Measurements from ENCODE around the gene GFY. TPM values are rescaled to one million over a fixed set of nuclear protein-coding genes. Genes with fewer than 3 reads are reported as not detected.

Gene GFY
- total and polyA plus RNA-seq, 9 of the 15 experiments (the other 6 are each of a cell fraction or from before 2014, with no cell fraction given) = 0.06 to 0.40 (median 0.19) TPM; not detected in 3

DNA sequence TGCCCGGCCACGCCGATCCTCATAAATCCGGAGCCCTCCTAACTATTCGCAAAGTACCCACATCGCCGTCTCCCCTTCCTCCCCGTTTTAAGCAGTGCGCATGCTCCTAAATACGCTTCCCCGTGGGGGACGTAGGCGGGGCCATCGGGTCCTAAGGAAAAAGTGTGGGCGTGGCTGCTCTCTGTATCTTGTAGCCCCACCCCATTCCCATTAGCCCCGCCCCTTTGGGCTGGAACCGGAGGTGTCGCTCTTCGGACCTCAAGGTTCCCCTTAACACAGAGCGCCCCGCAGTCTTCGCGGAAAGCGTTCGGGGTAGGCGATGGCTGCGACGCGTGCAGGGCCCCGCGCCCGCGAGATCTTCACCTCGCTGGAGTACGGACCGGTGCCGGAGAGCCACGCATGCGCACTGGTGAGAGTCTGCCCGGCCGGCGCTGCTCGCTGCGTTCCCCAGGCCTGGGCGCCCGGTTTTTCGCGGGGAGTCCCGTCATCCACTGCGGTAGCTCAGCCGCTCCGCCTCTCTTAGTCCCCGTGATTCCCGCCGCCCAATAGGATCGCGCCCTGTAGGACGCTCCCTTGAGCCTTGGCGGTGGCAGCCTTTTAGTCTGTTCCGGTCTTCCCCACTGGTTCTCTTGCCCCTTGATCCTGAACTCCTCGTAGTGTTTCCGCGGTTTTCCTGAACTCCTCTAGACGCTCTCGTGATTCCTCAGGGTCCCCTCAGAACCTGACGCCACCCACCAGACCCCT is 28.0 kb downstream of the GFY start, which contains the start of gene ALDH16A1 (continued):
- TF ChIP-seq SMAD4 (CRISPR knock-in tag; conservative IDR thresholded peaks at IDR 0.05) = no peak
- TF ChIP-seq EP400 (IDR thresholded peaks at IDR 0.05) = peak; percentile 85
- no peak for TF ChIP-seq ZSCAN32 (CRISPR knock-in tag; IDR thresholded peaks at IDR 0.05)
- TF ChIP-seq CCAR2 (IDR thresholded peaks at IDR 0.05; ENCODE audit: low read depth, low read length) = no peak
- TF ChIP-seq, protein P1, sequence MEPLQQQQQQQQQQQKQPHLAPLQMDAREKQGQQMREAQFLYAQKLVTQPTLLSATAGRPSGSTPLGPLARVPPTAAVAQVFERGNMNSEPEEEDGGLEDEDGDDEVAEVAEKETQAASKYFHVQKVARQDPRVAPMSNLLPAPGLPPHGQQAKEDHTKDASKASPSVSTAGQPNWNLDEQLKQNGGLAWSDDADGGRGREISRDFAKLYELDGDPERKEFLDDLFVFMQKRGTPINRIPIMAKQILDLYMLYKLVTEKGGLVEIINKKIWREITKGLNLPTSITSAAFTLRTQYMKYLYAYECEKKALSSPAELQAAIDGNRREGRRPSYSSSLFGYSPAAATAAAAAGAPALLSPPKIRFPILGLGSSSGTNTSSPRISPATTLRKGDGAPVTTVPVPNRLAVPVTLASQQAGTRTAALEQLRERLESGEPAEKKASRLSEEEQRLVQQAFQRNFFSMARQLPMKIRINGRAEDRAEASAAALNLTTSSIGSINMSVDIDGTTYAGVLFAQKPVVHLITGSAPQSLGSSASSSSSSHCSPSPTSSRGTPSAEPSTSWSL (CRISPR knock-in tag; IDR thresholded peaks at IDR 0.05; ENCODE audit: borderline replicate concordance) = no peak
- TF ChIP-seq MTA3 (IDR thresholded peaks at IDR 0.05; ENCODE audit: borderline replicate concordance) = peak; percentile 87
- TF ChIP-seq, protein P2, sequence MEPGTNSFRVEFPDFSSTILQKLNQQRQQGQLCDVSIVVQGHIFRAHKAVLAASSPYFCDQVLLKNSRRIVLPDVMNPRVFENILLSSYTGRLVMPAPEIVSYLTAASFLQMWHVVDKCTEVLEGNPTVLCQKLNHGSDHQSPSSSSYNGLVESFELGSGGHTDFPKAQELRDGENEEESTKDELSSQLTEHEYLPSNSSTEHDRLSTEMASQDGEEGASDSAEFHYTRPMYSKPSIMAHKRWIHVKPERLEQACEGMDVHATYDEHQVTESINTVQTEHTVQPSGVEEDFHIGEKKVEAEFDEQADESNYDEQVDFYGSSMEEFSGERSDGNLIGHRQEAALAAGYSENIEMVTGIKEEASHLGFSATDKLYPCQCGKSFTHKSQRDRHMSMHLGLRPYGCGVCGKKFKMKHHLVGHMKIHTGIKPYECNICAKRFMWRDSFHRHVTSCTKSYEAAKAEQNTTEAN (CRISPR knock-in tag; IDR thresholded peaks at IDR 0.05) = no peak
- no peak for TF ChIP-seq ZKSCAN3 (CRISPR knock-in tag; IDR thresholded peaks at IDR 0.05)
- TF ChIP-seq, protein P3, sequence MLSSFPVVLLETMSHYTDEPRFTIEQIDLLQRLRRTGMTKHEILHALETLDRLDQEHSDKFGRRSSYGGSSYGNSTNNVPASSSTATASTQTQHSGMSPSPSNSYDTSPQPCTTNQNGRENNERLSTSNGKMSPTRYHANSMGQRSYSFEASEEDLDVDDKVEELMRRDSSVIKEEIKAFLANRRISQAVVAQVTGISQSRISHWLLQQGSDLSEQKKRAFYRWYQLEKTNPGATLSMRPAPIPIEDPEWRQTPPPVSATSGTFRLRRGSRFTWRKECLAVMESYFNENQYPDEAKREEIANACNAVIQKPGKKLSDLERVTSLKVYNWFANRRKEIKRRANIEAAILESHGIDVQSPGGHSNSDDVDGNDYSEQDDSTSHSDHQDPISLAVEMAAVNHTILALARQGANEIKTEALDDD (IDR thresholded peaks at IDR 0.05) = no peak
- TF ChIP-seq, protein P4, sequence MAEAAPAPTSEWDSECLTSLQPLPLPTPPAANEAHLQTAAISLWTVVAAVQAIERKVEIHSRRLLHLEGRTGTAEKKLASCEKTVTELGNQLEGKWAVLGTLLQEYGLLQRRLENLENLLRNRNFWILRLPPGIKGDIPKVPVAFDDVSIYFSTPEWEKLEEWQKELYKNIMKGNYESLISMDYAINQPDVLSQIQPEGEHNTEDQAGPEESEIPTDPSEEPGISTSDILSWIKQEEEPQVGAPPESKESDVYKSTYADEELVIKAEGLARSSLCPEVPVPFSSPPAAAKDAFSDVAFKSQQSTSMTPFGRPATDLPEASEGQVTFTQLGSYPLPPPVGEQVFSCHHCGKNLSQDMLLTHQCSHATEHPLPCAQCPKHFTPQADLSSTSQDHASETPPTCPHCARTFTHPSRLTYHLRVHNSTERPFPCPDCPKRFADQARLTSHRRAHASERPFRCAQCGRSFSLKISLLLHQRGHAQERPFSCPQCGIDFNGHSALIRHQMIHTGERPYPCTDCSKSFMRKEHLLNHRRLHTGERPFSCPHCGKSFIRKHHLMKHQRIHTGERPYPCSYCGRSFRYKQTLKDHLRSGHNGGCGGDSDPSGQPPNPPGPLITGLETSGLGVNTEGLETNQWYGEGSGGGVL (CRISPR knock-in tag; IDR thresholded peaks at IDR 0.05) = no peak
- no peak for TF ChIP-seq SAFB (IDR thresholded peaks at IDR 0.05; ENCODE audit: borderline replicate concordance, low read depth, low read length)
- TF ChIP-seq, protein P5, sequence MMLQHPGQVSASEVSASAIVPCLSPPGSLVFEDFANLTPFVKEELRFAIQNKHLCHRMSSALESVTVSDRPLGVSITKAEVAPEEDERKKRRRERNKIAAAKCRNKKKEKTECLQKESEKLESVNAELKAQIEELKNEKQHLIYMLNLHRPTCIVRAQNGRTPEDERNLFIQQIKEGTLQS (IDR thresholded peaks at IDR 0.05) = no peak
- TF ChIP-seq, protein P5 (CRISPR knock-in tag; conservative IDR thresholded peaks at IDR 0.05) = no peak
- TF ChIP-seq, protein P6, sequence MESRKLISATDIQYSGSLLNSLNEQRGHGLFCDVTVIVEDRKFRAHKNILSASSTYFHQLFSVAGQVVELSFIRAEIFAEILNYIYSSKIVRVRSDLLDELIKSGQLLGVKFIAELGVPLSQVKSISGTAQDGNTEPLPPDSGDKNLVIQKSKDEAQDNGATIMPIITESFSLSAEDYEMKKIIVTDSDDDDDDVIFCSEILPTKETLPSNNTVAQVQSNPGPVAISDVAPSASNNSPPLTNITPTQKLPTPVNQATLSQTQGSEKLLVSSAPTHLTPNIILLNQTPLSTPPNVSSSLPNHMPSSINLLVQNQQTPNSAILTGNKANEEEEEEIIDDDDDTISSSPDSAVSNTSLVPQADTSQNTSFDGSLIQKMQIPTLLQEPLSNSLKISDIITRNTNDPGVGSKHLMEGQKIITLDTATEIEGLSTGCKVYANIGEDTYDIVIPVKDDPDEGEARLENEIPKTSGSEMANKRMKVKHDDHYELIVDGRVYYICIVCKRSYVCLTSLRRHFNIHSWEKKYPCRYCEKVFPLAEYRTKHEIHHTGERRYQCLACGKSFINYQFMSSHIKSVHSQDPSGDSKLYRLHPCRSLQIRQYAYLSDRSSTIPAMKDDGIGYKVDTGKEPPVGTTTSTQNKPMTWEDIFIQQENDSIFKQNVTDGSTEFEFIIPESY (CRISPR knock-in tag; IDR thresholded peaks at IDR 0.05) = no peak
- TF ChIP-seq, protein P7, sequence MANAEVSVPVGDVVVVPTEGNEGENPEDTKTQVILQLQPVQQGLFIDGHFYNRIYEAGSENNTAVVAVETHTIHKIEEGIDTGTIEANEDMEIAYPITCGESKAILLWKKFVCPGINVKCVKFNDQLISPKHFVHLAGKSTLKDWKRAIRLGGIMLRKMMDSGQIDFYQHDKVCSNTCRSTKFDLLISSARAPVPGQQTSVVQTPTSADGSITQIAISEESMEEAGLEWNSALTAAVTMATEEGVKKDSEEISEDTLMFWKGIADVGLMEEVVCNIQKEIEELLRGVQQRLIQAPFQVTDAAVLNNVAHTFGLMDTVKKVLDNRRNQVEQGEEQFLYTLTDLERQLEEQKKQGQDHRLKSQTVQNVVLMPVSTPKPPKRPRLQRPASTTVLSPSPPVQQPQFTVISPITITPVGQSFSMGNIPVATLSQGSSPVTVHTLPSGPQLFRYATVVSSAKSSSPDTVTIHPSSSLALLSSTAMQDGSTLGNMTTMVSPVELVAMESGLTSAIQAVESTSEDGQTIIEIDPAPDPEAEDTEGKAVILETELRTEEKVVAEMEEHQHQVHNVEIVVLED (CRISPR knock-in tag; IDR thresholded peaks at IDR 0.05) = no peak
- 0 out of 2 replicates have a peak, but pooled peaks have one; percentile 53 for TF ChIP-seq NCOA1 (IDR thresholded peaks at IDR 0.05; ENCODE audit: low read depth)
